Hematopoietic multipotent progenitor cell treated with erythropoietin and hydrocortisone succinate and interleukin-3 and kit ligand, for 4 days (in vitro differentiated cells): ENCODE data around the gene DRAP1.

Source experiments
- DNase-seq: peaks from one replicate; pipeline ENCODE4 v3.0.0-alpha.2; 2015

Gene DRAP1

DNA sequence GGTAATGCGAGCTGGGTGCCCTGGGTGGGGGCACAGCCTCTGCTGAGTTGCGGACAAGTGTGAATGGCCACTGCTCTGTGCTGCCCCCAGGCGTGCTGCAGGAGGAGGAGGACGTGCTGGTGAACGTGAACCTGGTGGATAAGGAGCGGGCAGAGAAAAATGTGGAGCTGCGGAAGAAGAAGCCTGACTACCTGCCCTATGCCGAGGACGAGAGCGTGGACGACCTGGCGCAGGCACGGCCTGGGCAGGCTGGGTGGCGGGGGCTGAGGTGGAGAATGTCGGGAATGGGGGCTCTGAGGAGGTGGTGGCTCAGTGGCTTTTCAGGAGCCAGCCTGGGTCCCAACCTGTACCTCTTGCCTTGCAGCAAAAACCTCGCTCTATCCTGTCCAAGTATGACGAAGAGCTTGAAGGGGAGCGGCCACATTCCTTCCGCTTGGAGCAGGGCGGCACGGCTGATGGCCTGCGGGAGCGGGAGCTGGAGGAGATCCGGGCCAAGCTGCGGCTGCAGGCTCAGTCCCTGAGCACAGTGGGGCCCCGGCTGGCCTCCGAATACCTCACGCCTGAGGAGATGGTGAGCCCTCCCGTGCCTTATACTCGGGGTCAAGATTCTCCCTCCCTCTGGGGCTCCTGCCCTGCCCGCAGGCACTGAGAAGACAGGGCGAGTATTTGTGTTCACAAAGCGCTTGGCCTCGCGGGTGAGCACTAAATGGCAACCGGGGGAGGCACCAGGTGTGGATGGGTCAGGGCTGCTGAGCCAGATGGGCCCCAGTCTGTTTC lies 46.9 kb downstream of the DRAP1 start:
- no peak for DNase-seq

GRCh38 chr11:65967329-65967934 lies 48.2 kb downstream of the DRAP1 start:
- DNase-seq, result no peak

GRCh38 chr11:65968600-65969482 lies 49.6 kb downstream of the DRAP1 start:
- DNase-seq, result peak; percentile 44
